SU-DHL-6 (cell line): Measurements from ENCODE around the gene LRRC19.

Experiments used
- H2AFZ ChIP-seq: fragments of 200-600 bp; sonication (generic); 2 replicates; pipeline ENCODE4 v1.6.1; 2014; ENCODE audit warnings: low read depth, mild to moderate bottlenecking, moderate library complexity, mixed read lengths, antibody characterized with exemption, low read length; ENCODE audit not compliant: severe bottlenecking
- H3F3A ChIP-seq: fragments of 200-600 bp; shearing (Covaris generic); 2 replicates; pipeline ENCODE4 v1.6.0; 2016; ENCODE audit warnings: antibody characterized with exemption, mild to moderate bottlenecking; ENCODE audit not compliant: insufficient read depth
- H3K27ac ChIP-seq: fragments of 200-600 bp; sonication (generic); 2 replicates; pipeline ENCODE4 v1.5.1; 2016; ENCODE audit warnings: low read depth, mild to moderate bottlenecking, low read length, moderate library complexity, mixed read lengths
- H3K27me3 ChIP-seq: fragments of 200-600 bp; sonication (generic), shearing (Covaris generic); 2 replicates; pipeline ENCODE4 v1.6.0; 2014; ENCODE audit warnings: mild to moderate bottlenecking, low read length
- H3K36me3 ChIP-seq: fragments of 200-600 bp; sonication (generic); 2 replicates; pipeline ENCODE4 v1.6.1; 2014; ENCODE audit warnings: mild to moderate bottlenecking, low read length, mixed read lengths
- H3K4me2 ChIP-seq: fragments of 300-600, 200-600 bp; shearing (Covaris generic), sonication (generic); 2 replicates; pipeline ENCODE4 v1.6.0; 2014; ENCODE audit warnings: low read length, low read depth, mild to moderate bottlenecking; ENCODE audit not compliant: poor library complexity, severe bottlenecking
- H3K4me3 ChIP-seq: fragments of 200-600 bp; sonication (generic); 2 replicates; pipeline ENCODE4 v1.5.1; 2014; ENCODE audit warnings: antibody characterized with exemption, low read length, mild to moderate bottlenecking, mixed read lengths; ENCODE audit not compliant: insufficient read depth, poor library complexity, severe bottlenecking
- H3K79me2 ChIP-seq: fragments of 200-600 bp; sonication (generic); 2 replicates; pipeline ENCODE4 v1.6.1; 2014; ENCODE audit warnings: mild to moderate bottlenecking, low read length, moderate library complexity; ENCODE audit not compliant: insufficient read depth
- H3K9ac ChIP-seq: fragments of 200-600 bp; sonication (generic); 2 replicates; pipeline ENCODE4 v1.7.0; 2014; ENCODE audit warnings: mild to moderate bottlenecking, low read length
- H3K9me2 ChIP-seq: fragments of 200-600 bp; sonication (generic); replicated peaks from 2 replicates; pipeline ENCODE4 v1.6.1; 2014; ENCODE audit warnings: low read length; ENCODE audit not compliant: insufficient read depth
- H3K9me3 ChIP-seq: fragments of 200-600 bp; sonication (generic); 2 replicates; pipeline ENCODE4 v1.6.1; 2014; ENCODE audit warnings: low read length, mixed read lengths; ENCODE audit not compliant: insufficient read depth
- H4K20me1 ChIP-seq: fragments of 200-600 bp; sonication (generic); 2 replicates; pipeline ENCODE4 v1.6.1; 2014; ENCODE audit warnings: low read depth, mild to moderate bottlenecking, antibody characterized with exemption, low read length, moderate library complexity, mixed read lengths
- CTCF ChIP-seq: fragments of 200-600 bp; sonication (generic); IDR thresholded peaks from one replicate; pipeline ENCODE4 v1.5.1; 2017; ENCODE audit warnings: antibody characterized with exemption, mild to moderate bottlenecking, low read length, moderate library complexity; ENCODE audit not compliant: insufficient read depth, poor library complexity, severe bottlenecking
- EZH2phosphoT487 ChIP-seq: fragments of 200-600 bp; sonication (generic), shearing (Covaris generic); conservative IDR thresholded peaks from 2 replicates; pipeline ENCODE4 v1.6.1; 2018; ENCODE audit warnings: mild to moderate bottlenecking, antibody characterized with exemption, low read length, moderate library complexity, mixed read lengths

Gene LRRC19

DNA sequence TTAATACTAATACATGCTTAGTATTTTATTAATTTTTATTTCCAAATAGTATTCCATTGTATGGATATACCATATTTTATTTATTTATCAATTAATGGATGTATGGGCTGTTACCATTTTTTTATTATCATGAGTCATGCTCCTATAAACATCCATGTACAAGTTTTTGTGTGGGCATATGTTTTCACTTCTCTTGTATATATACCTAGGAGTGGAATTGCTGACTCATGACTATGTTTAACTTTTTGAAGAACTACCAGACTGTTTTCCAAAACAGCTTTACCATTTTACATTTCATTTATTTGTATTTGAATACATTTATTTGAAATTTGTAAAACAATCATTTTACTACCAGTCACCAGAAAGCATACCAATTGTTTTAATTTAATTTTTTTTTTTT is 14.1 kb upstream of the LRRC19 start:
- no peak overlapping the region for H3K4me2 ChIP-seq
- H3K79me2 ChIP-seq = no peaks in the 10 kb centered on the region
- no peaks in the 10 kb centered on the region for H3K27me3 ChIP-seq

DNA sequence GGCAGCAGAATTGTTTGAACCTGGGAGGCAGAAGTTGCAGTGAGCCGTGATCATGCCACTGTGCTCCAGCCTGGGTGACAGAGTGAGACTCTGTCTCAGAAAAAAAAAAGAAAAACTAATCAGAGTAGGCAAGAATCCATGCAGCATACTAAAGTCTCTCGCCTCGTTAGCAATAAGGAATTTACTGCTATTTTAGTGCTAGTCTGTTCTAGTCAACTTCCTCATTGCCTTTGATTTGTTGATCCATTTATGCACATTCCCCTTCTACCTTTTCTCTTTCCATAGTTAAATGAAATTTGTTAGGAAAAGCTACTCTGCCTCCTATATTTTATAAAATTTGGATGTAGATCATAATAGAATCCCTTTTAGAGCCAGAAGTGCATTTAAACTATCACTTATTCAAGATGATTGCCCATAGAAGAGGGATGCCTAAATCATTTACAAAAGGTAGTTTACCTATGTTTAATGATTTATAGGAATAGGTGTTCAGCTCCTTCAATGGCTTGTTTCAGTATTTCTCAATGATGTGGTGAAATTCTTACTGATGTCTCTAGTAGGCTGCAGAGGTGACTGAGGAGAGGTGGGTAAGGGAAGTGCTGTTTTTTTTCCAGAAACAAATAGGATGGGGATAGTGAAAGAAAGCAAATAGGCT is 1.9 kb downstream of the LRRC19 start:
- H3K4me2 ChIP-seq = no peak overlapping the region
- H2AFZ ChIP-seq = no peak overlapping the region

More for the DNA sequence above, 14.1 kb upstream of the LRRC19 start:
- no peaks in the 10 kb centered on the region for H3F3A ChIP-seq
- TF ChIP-seq EZH2phosphoT487 = no peak
- no peak for TF ChIP-seq CTCF
- no peaks in the 10 kb centered on the region for H3K36me3 ChIP-seq
- no peak overlapping the region for H3K4me3 ChIP-seq
- no peak overlapping the region for H2AFZ ChIP-seq
- H3K9ac ChIP-seq = no peak overlapping the region
- no peak overlapping the region for H3K27ac ChIP-seq
- no peaks in the 10 kb centered on the region for H4K20me1 ChIP-seq
- H3K9me2 ChIP-seq = no peaks in the 10 kb centered on the region
- H3K9me3 ChIP-seq = no peaks in the 10 kb centered on the region

GRCh38 chr9:26995810-26996209 is 9.7 kb downstream of the LRRC19 start:
- H3K27ac ChIP-seq = no peak overlapping the region
- H3K4me2 ChIP-seq = no peak overlapping the region
- H3K9me2 ChIP-seq = no peaks in the 10 kb centered on the region
- no peaks in the 10 kb centered on the region for H3K36me3 ChIP-seq
- H3K9me3 ChIP-seq = no peaks in the 10 kb centered on the region
- no peaks in the 10 kb centered on the region for H3F3A ChIP-seq
- TF ChIP-seq CTCF (no peak), EZH2phosphoT487 (no peak)
- no peak overlapping the region for H3K9ac ChIP-seq
- H3K79me2 ChIP-seq = no peaks in the 10 kb centered on the region
- no peak overlapping the region for H3K4me3 ChIP-seq
- H2AFZ ChIP-seq = no peak overlapping the region
- no peaks in the 10 kb centered on the region for H4K20me1 ChIP-seq
- H3K27me3 ChIP-seq = no peaks in the 10 kb centered on the region

More for the DNA sequence above, 1.9 kb downstream of the LRRC19 start:
- Histone ChIP-seq H3K9ac (no peak overlapping the region), H3F3A (no peaks in the 10 kb centered on the region), H3K4me3 (no peak overlapping the region), H3K79me2 (no peaks in the 10 kb centered on the region), H3K9me2 (no peaks in the 10 kb centered on the region), H3K36me3 (no peaks in the 10 kb centered on the region), H3K27ac (no peak overlapping the region), H3K27me3 (no peaks in the 10 kb centered on the region), H3K9me3 (peaks cover 6% of the 10 kb centered on the region; the same call in 1 of the 2 replicates), H4K20me1 (no peaks in the 10 kb centered on the region)
- TF ChIP-seq CTCF = no peak
